Measurements from ENCODE around the gene RNASE7.

DNA sequence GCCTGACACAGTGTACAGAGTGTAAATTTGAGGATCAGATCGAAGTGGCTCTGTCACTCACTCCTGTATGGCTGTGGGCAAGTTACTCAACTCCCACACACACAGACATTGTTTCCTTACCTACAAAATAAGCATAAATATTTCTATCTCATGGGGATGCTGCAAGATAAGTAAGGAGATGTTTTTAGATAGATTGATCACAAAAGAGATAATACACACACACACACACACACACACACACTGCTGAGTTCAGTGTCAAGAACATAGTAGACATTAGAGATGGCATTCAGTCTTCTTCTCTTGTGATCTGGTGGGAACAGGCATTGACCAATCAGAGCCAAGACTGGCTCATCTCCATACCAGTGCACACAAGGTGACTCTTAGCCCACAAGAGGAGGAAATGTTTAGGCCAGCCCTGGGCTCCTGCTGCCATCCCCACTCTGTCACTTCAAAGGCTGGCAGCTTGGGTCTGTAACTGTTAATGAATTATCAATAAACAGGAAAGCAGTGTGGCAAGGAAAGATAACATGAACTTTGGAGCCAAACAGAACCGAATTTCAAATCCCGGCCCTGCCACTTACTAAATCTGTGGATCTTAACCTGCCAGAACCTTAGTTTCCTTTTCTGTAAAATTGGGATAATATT lies 12.1 kb downstream of the RNASE7 start:
- TF ChIP-seq, protein P1, sequence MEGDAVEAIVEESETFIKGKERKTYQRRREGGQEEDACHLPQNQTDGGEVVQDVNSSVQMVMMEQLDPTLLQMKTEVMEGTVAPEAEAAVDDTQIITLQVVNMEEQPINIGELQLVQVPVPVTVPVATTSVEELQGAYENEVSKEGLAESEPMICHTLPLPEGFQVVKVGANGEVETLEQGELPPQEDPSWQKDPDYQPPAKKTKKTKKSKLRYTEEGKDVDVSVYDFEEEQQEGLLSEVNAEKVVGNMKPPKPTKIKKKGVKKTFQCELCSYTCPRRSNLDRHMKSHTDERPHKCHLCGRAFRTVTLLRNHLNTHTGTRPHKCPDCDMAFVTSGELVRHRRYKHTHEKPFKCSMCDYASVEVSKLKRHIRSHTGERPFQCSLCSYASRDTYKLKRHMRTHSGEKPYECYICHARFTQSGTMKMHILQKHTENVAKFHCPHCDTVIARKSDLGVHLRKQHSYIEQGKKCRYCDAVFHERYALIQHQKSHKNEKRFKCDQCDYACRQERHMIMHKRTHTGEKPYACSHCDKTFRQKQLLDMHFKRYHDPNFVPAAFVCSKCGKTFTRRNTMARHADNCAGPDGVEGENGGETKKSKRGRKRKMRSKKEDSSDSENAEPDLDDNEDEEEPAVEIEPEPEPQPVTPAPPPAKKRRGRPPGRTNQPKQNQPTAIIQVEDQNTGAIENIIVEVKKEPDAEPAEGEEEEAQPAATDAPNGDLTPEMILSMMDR (IDR thresholded peaks at IDR 0.05) = no peak
- no peak for TF ChIP-seq POLR2A (IDR thresholded peaks at IDR 0.05)

Measured in body of pancreas (tissue), 4 donors.